A673 (cell line): ENCODE measurements around the gene ADTRP. TPM values are rescaled to one million over a fixed set of nuclear protein-coding genes. Genes with fewer than 3 reads are reported as not detected.

Experiments
- BruUV-seq: library from RNA; stranded (reverse); fragments of 400-500 nt; replicated peaks from 2 replicates; lab custom pipeline; 2021; lab: Mats Ljungman, UMichigan
- CTCF ChIA-PET: fragments of 300-600 bp; sonication (Branson Sonifier 250); formaldehyde crosslinking; loops from one replicate; lab custom pipeline; 2022; ENCODE audit warnings: antibody characterized with exemption; lab: Charles Lee
- POLR2A ChIA-PET: fragments of 300-600 bp; sonication (Branson Sonifier 250); formaldehyde crosslinking; loops from one replicate; lab custom pipeline; 2022; ENCODE audit warnings: antibody characterized with exemption; ENCODE audit not compliant: low non-redundant PET; lab: Charles Lee
- DNase-seq: peaks from one replicate; pipeline ENCODE4 v3.0.0-alpha.2; 2015; ENCODE audit warnings: low spot score
- H3K27ac ChIP-seq: fragments of 200-600 bp; sonication (generic); 2 replicates; pipeline ENCODE4 v1.5.1; 2016; ENCODE audit warnings: mixed run types, low read depth, mild to moderate bottlenecking, mixed read lengths, antibody characterized with exemption, low read length; ENCODE audit not compliant: poor library complexity, severe bottlenecking
- H3K27me3 ChIP-seq: fragments of 200-600 bp; sonication (generic); replicated peaks from 2 replicates; pipeline ENCODE4 v1.6.1; 2017; ENCODE audit warnings: mixed run types, low read depth, mild to moderate bottlenecking, mixed read lengths, antibody characterized with exemption, low read length; ENCODE audit not compliant: insufficient read depth, poor library complexity
- H3K36me3 ChIP-seq: fragments of 200-600 bp; sonication (generic); 2 replicates; pipeline ENCODE4 v1.6.1; 2016; ENCODE audit warnings: mixed run types, mild to moderate bottlenecking, mixed read lengths, antibody characterized with exemption, low read length; ENCODE audit not compliant: insufficient read depth, poor library complexity, severe bottlenecking
- H3K4me1 ChIP-seq: fragments of 200-600 bp; sonication (generic); 2 replicates; pipeline ENCODE4 v1.6.1; 2017; ENCODE audit warnings: mixed run types, mild to moderate bottlenecking, mixed read lengths, antibody characterized with exemption, low read length; ENCODE audit not compliant: insufficient read depth, poor library complexity, severe bottlenecking
- H3K4me3 ChIP-seq: fragments of 200-600 bp; sonication (generic); 2 replicates; pipeline ENCODE4 v1.5.1; 2016; ENCODE audit warnings: low read depth, mixed run types, mild to moderate bottlenecking, mixed read lengths, low read length; ENCODE audit not compliant: poor library complexity, severe bottlenecking
- H3K9me3 ChIP-seq: fragments of 200-600 bp; sonication (generic); 2 replicates; pipeline ENCODE4 v1.6.1; 2016; ENCODE audit warnings: mixed run types, low read depth, mild to moderate bottlenecking, mixed read lengths, antibody characterized with exemption, low read length; ENCODE audit not compliant: poor library complexity, severe bottlenecking
- EZH2 ChIP-seq: fragments of 200-600 bp; sonication (generic); IDR thresholded peaks from 2 replicates; pipeline ENCODE4 v1.6.1; 2017; ENCODE audit warnings: borderline replicate concordance, low read depth, mild to moderate bottlenecking, mixed read lengths, antibody characterized with exemption, low read length; ENCODE audit not compliant: poor library complexity, severe bottlenecking
- intact Hi-C: fragments of 100-400 bp; cut with micrococcal nuclease; formaldehyde crosslinking; loops from one replicate; pipeline ENCODE4 v1.10.0; 2022; ENCODE audit not compliant: unreplicated experiment
- total RNA-seq: library from RNA; stranded (reverse); gene quantifications from 2 replicates; pipeline ENCODE4 v1.2.3, GENCODE V29; 2021
- TF ChIP-seq, protein P1 (sequence below): fragments of 300-800, 200-600 bp; sonication (generic); conservative IDR thresholded peaks from 2 replicates; pipeline ENCODE4 v1.5.1; 2017; ENCODE audit warnings: low read depth, mild to moderate bottlenecking, antibody characterized with exemption, low read length, moderate library complexity, mixed read lengths

The ADTRP gene
- total RNA-seq, 1 experiment from 2014 or later = not detected

DNA sequence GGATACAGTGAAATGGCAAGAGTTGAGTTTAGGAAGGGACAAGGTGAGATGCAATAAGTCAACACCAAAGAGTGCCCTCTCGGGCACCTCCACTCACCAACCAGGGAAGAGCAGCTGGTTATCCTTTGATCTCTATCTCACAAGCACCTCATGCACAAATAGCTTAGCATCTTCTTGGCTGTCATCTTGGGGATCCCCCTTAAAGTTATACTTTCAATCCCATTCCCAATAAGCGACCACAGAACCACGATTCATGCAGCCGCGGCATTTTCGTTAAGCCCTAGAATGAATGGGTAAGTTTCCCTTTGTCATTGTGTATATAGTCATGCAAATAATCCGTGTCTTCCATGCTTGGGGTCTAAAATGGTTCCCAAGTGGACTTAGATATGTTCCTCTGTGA, 73.5 kb downstream of the ADTRP start:
- ChIA-PET POLR2A (no interaction called here), CTCF (no interaction called here)
- no peak for DNase-seq
- intact Hi-C loops = no loop called here
- peaks cover 6% of the 10 kb centered on the region for H3K27me3 ChIP-seq
- TF ChIP-seq EZH2 = no peak
- TF ChIP-seq, protein P1, sequence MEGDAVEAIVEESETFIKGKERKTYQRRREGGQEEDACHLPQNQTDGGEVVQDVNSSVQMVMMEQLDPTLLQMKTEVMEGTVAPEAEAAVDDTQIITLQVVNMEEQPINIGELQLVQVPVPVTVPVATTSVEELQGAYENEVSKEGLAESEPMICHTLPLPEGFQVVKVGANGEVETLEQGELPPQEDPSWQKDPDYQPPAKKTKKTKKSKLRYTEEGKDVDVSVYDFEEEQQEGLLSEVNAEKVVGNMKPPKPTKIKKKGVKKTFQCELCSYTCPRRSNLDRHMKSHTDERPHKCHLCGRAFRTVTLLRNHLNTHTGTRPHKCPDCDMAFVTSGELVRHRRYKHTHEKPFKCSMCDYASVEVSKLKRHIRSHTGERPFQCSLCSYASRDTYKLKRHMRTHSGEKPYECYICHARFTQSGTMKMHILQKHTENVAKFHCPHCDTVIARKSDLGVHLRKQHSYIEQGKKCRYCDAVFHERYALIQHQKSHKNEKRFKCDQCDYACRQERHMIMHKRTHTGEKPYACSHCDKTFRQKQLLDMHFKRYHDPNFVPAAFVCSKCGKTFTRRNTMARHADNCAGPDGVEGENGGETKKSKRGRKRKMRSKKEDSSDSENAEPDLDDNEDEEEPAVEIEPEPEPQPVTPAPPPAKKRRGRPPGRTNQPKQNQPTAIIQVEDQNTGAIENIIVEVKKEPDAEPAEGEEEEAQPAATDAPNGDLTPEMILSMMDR = no peak
- H3K4me1 ChIP-seq = no peaks in the 10 kb centered on the region
- no peaks in the 10 kb centered on the region for H3K9me3 ChIP-seq
- H3K27ac ChIP-seq = no peak overlapping the region
- no peaks in the 10 kb centered on the region for H3K36me3 ChIP-seq
- no peak overlapping the region for H3K4me3 ChIP-seq
- BruUV-seq = no TSS peak

DNA sequence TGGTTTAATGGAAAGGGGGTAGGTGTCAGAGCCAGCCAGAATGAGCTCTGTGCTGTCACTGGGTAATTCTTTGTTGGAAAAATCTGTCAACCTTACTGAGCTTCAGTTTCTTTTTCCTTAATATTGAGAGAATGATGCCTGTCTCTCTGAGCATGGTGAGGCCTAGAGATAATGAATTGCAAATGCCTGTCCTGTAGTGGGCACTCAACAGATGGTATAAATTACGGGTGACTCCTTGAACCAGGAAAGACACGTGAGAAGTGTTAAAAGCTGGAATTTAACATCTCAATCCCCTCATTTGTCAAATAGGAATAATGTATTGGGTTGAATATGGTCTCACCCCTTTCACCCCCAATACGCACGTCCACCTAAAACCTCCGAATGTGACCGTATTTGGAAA, 74.9 kb downstream of the ADTRP start:
- intact Hi-C loops = loop anchor here (5.0 kb wide), 1 partner anchor 529 kb away; no protein-coding TSS in a partner anchor
- Histone ChIP-seq H3K36me3 (no peaks in the 10 kb centered on the region), H3K27ac (no peak overlapping the region), H3K4me1 (no peaks in the 10 kb centered on the region), H3K27me3 (peaks cover 4% of the 10 kb centered on the region), H3K4me3 (no peak overlapping the region), H3K9me3 (no peaks in the 10 kb centered on the region)
- ChIA-PET POLR2A (no interaction called here), CTCF (no interaction called here)
- no TSS peak for BruUV-seq
- TF ChIP-seq EZH2 = no peak
- TF ChIP-seq, protein P1 = no peak
- DNase-seq = no peak

DNA sequence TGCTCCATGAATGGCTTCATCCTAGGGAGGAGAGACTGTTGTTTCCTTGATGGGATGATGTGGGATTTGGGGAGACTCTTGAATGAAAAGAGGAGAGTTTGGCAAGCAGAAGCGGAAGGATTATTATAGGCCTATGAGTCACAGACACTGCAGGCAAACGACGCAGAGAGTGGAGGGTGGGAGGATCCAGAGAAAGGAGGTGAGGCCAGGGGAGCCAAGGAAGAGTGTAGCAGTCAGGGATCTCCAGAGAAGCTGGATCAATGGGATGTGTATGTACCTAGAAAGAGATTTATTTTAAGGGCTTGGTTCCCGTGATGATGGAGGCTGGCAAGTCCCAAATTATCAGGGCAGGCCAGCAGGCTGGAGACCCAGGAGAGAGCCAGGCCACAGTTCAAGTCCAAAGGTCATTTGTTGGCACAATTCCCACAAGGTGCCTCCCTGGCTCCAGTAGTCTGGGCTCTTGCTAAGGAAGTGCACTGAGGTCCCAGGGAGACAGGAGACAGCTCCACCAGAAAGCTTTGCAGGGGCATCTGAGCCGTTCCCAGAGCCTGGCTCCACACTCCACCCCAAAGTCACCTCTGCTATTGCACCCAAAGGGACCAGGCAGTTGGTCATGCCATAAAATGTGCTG, 76.0 kb downstream of the ADTRP start:
- BruUV-seq = no TSS peak
- H3K27me3 ChIP-seq = peaks cover 5% of the 10 kb centered on the region
- DNase-seq = peak; percentile 46
- H3K9me3 ChIP-seq = no peaks in the 10 kb centered on the region
- H3K4me3 ChIP-seq = no peak overlapping the region
- no peaks in the 10 kb centered on the region for H3K4me1 ChIP-seq
- CTCF ChIA-PET = no interaction called here
- no peaks in the 10 kb centered on the region for H3K36me3 ChIP-seq
- intact Hi-C loops = loop anchor here (5.0 kb wide), 1 partner anchor 530 kb away; no protein-coding TSS in a partner anchor
- H3K27ac ChIP-seq = no peak overlapping the region
- TF ChIP-seq EZH2 = no peak
- TF ChIP-seq, protein P1 = no peak
- POLR2A ChIA-PET = no interaction called here
